Activated CD4-positive, alpha-beta T cell treated with anti-CD3 and anti-CD28 coated beads for 24 hours (primary cell): Measurements from ENCODE around the gene SLC35F3.

ENCODE experiments used
- DNase-seq, 2 donors: peaks; one replicate each; pipeline ENCODE4 v3.0.0-alpha.2; 2020; ENCODE audit warnings: low read depth in 2 of 2

The SLC35F3 gene

DNA sequence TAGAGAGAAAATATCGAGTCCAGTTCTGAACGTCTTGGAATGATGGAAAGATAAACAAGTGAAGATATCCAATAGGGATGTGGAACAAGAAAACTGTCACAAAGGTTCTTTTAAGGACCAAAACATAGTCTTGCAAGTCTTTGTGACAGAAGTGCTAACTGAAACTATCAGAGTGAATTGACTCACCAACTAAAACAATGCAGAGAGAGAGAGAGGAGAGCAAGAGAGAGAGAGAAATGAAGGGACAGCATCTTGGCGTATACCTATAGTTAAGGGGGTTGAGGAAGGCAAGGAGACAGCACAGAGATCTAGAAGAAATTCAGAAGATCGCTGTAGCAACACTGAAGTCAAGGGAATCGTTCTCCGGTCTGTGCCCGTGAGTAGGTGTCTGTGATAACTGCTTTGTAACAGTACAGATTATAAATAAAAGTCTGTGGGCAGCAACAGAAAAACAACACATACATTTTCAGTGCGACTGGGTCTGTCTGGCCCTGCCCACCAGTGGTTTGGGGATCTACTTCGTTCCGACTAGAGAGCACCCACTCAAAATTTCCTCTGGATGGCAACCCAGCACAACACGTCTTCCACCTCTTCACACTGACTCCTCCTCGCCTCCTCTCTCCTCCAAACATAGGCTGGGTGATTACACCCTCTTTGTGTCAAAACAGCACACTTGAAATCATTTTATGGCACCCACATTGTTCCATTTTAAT, 464.0 kb downstream of the SLC35F3 start:
- DNase-seq, result no peak

DNA sequence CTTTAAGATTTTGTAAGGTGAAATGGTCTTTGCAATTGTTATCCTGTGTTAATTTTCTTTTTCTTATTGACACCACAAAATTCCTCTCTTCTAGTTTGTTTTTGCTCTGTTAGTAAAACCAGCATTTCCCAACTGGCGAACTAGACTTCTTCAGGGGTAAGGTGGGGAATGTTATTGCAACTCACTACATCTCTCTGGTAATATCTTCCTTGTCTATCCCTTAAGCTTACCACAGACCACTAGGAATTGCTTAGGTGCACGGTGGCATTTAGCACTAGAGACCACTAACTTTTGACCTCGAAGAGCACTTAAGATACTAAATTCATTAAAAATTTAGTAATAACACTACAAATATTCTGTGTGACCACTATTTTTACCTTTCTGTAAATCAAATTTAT, 464.6 kb downstream of the SLC35F3 start:
- DNase-seq, result no peak

DNA sequence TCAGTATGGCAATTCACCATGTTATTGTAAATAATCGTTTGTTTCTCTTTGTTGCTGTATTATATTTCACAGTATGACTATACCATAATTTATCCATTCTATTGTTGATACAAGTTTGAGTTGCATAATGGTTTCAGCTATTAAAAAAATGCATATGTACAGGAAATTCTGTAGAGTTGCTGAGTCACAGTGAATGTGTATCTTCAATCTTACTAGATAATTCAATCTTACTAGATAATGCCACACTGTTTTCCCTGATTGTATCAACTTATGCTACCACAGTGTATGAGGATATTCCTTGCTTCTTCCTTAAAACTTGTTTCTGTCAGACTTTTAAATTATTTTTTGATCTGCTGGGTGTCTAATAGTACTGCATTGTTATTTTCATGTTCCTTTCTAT, 465.3 kb downstream of the SLC35F3 start:
- DNase-seq, result no peak

DNA sequence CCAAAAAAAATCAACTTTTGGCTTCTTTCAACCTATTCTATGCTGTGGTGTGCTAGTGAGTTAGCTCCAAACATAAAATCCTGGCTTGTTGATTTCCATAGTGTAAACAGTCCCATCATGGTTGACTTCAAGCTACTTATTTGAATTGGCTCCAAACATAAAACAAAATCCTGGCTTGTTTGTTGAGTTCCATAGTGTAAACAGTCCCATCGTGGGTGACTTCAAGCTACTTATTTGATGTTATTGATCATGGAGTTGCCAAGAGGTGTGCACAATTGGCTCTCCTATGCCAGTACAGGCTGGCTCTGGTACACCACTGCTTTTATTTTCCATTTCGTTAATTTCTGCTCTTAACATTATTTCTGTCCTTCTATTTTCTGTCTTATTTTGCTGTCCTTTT, 466.9 kb downstream of the SLC35F3 start:
- DNase-seq, result no peak

DNA sequence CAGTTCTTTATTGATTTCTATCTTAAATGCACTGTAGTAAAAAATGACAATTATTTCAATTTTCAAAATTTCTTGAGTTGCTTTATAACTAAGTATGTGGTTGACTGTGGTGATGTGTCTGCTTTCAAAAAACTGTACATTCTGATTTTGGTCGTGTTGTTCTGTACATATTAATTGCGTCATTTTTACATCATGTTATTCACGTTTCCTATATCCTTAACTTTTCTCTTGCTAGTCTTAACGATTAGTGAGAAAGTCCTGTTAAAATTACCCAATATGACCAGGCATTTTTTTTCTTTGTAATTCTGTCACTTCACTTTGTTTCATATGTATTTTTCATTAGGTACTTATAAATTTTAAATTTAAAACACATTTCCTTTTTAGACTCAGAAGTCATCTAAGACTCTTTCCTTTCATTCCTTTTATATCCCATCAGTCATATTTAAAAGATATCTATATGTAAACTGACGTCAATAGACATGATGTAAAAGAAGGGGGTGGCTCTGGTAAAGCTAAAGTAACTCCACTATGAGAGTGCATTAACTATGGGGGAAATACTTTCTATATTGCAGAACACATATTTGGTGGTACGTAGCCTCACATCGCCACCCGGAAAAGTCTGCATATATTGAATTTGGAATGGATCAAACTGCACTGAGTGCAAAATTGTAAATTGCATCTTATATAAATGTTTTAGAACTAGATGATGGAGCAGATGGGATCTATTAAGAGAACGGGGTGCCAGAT, 467.7 kb downstream of the SLC35F3 start:
- no peak for DNase-seq

DNA sequence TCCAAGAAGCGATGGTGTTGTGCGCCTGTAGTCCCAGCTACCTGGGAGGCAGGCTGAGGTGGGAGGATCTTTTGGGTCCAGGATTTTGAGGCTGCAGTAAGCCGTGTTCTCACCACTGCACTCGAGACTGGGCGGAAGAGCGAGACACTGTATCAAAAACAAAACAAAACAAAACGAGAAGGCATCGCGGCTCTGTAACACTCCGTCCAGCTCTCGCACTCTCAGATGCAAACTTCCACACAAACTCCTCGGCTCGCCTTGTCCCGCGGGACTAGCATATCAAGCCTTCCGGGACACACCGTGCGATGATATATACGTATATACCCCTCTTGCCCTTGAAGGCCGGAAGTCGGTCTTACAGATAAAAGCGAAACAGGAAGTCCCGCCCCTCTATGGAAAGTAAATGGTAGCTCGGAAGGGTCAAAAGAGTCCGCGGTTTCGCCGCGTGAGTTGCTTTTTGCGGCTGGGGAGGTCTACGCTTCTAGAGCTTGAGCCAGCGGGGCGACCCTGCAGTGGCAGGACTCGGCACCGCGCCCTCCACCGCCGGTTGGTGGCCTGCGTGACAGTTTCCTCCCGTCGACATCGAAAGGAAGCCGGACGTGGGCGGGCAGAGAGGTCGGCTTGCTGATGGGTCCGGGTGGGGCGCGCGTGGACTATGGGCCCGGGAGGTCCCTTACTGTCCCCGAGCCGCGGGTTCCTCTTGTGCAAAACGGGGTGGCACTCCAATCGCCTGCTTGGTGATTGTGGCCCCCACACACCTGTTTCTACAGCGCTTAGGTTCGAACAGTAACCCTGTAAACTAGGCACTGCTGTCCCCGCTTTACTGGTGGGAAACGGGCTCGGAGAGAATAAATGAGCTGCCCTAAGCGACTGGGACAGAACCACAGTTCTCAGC, 468.8 kb downstream of the SLC35F3 start, which contains the start of gene COA6:
COA6 (plus strand) TSS at position 393 of the 895 bp plus-strand sequence; CDS start at position 404, 11 bp downstream.
- DNase-seq, result peak; percentile 84 to 88

DNA sequence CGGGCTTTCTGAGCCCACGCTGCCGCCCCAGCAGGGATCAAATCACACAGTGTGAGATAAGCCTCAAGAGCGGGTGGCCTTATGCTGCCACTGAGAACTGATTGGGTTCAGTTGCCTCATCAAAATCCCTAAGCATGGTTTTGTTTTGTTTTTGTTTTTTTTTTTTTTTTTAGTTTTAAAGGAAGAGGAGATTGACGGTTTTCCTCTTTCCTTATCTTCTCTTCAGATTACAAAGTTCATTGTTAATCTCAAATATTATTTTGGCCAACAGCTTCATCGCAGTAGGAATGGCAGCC, 469.4 kb downstream of the SLC35F3 start:
- no peak for DNase-seq
